Gastrocnemius medialis (tissue), 4 donors: ENCODE data around the gene OR2T10. TPM values are rescaled to one million over a fixed set of nuclear protein-coding genes. Genes with fewer than 3 reads are reported as not detected.
"Not testable (repeated sequence)": the region's sequence is repeated elsewhere in the genome, so short reads cannot be mapped to it uniquely, and the experiment has no call there.

Experiments used
- ATAC-seq, 2 donors: fragments of 150-250 bp; one replicate each; pipeline ENCODE4 v1.9.1; 2016
- DNase-seq, 2 donors: peaks; one replicate each; pipeline ENCODE4 v3.0.0-alpha.2; 2019
- H3K27ac ChIP-seq, 4 donors: fragments of 200-600 bp; sonication (generic); 1 replicate in 1 of 4; 2 replicates in 3 of 4; pipeline ENCODE4 v1.5.1; 2016 to 2018; ENCODE audit warnings: mild to moderate bottlenecking in 2 of 4, moderate library complexity in 1 of 4
- H3K27me3 ChIP-seq, 3 donors: fragments of 200-600 bp; sonication (generic) in 2 of 3; 1 replicate in 1 of 3; 2 replicates in 2 of 3; pipeline versions ENCODE4 v1.5.1 to v1.6.0; 2016 to 2019; ENCODE audit warnings: mild to moderate bottlenecking in 1 of 3, moderate library complexity in 1 of 3
- H3K36me3 ChIP-seq, 2 donors: fragments of 200-600 bp; sonication (generic) in 1 of 2; one replicate each; pipeline ENCODE4 v1.5.1; 2017 to 2018
- H3K4me1 ChIP-seq, 2 donors: fragments of 200-600 bp; sonication (generic) in 1 of 2; one replicate each; pipeline ENCODE4 v1.5.1; 2016 to 2017; ENCODE audit warnings: mild to moderate bottlenecking in 2 of 2
- H3K4me3 ChIP-seq, 4 donors: fragments of 200-600 bp; sonication (generic) in 3 of 4; 1 replicate in 1 of 4; 2 replicates in 3 of 4; pipeline ENCODE4 v1.5.1; 2016 to 2019; ENCODE audit warnings: mild to moderate bottlenecking in 2 of 4
- H3K9me3 ChIP-seq, 3 donors: fragments of 200-600 bp; sonication (generic) in 2 of 3; 1 replicate in 1 of 3; 2 replicates in 2 of 3; pipeline ENCODE4 v1.5.1; 2016 to 2019
- POLR2A ChIP-seq, 2 donors: fragments of 450-650 bp; IDR thresholded peaks; one replicate each; pipeline ENCODE4 v1.6.1; 2017; ENCODE audit warnings: antibody characterized with exemption in 2 of 2, mild to moderate bottlenecking in 2 of 2, moderate library complexity in 2 of 2
- in situ Hi-C, 4 donors: fragments of 200-750 bp; cut with MboI; loops; one replicate each; pipeline versions ENCODE4 v1.15.0 to v1.8.0; 2017; ENCODE audit warnings: low sequenced_read_pairs in 4 of 4
- intact Hi-C: fragments of 100-400 bp; cut with DNase I; formaldehyde crosslinking; loops from one replicate; pipeline ENCODE4 v1.15.1; 2023; ENCODE audit warnings: low total_unique reads
- total RNA-seq, 4 donors: library from RNA; depleted of rRNA; stranded (reverse); fragments of >200 nt; gene quantifications; one replicate each; pipeline versions ENCODE4 v1.1.0 to v1.2.3, GENCODE V29; 2016
- TF ChIP-seq, protein P1 (sequence below), 5 experiments: fragments of 450-650 bp in 3 of 5; fragments of 200-600 bp in 2 of 5; sonication (generic) in 2 of 5; IDR thresholded peaks in 4 of 5; conservative IDR thresholded peaks in 1 of 5; 1 replicate in 4 of 5; 2 replicates in 1 of 5; pipeline ENCODE4 v1.5.1; 2016 to 2019; ENCODE audit warnings: antibody characterized with exemption in 5 of 5, mild to moderate bottlenecking in 3 of 5, moderate library complexity in 3 of 5

The OR2T10 gene, protein sequence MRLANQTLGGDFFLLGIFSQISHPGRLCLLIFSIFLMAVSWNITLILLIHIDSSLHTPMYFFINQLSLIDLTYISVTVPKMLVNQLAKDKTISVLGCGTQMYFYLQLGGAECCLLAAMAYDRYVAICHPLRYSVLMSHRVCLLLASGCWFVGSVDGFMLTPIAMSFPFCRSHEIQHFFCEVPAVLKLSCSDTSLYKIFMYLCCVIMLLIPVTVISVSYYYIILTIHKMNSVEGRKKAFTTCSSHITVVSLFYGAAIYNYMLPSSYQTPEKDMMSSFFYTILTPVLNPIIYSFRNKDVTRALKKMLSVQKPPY
- not detected for total RNA-seq

DNA sequence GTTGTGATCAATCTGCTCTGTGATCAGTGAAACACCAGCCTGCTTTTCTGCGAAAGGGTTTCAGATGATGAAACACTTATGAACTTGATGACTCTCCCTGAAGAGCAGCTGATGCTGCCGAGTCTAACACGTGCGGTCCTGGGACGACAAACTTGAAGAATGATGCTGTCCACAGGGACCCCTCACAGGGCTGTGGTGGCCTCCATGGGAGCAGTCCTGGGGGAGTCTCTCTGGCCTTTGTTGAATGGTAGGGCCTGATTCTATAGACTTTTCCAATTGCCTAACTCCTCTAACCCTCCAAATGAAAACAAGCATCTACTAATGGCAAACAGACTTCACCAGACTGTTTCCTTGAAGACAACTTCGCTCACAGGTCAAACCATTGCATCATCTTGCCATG, at the start of gene OR2T10:
TSS of gene OR2T10 (minus strand) at position 112 of the 400 bp plus-strand sequence. CDS start 3,932 bp downstream, outside the sequence.
- H3K27ac ChIP-seq: no peak within 1 kb of the TSS
- H3K4me1 ChIP-seq: no peaks in the 10 kb centered on the region
- ATAC-seq: no peak
- no peak within 1 kb of the TSS for H3K4me3 ChIP-seq
- no peaks in the 10 kb centered on the region for H3K9me3 ChIP-seq
- no peak for DNase-seq
- H3K27me3 ChIP-seq: no peaks in the 10 kb centered on the region
- no peaks in the 10 kb centered on the region for H3K36me3 ChIP-seq
- in situ Hi-C loops (no loop called here), intact Hi-C loops (no loop called here)
- TF ChIP-seq, protein P1, sequence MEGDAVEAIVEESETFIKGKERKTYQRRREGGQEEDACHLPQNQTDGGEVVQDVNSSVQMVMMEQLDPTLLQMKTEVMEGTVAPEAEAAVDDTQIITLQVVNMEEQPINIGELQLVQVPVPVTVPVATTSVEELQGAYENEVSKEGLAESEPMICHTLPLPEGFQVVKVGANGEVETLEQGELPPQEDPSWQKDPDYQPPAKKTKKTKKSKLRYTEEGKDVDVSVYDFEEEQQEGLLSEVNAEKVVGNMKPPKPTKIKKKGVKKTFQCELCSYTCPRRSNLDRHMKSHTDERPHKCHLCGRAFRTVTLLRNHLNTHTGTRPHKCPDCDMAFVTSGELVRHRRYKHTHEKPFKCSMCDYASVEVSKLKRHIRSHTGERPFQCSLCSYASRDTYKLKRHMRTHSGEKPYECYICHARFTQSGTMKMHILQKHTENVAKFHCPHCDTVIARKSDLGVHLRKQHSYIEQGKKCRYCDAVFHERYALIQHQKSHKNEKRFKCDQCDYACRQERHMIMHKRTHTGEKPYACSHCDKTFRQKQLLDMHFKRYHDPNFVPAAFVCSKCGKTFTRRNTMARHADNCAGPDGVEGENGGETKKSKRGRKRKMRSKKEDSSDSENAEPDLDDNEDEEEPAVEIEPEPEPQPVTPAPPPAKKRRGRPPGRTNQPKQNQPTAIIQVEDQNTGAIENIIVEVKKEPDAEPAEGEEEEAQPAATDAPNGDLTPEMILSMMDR (IDR thresholded peaks at IDR 0.05 in 4 of 5, conservative IDR thresholded peaks at IDR 0.05 in 1 of 5): no peak
- no peak for TF ChIP-seq POLR2A (IDR thresholded peaks at IDR 0.05)

DNA sequence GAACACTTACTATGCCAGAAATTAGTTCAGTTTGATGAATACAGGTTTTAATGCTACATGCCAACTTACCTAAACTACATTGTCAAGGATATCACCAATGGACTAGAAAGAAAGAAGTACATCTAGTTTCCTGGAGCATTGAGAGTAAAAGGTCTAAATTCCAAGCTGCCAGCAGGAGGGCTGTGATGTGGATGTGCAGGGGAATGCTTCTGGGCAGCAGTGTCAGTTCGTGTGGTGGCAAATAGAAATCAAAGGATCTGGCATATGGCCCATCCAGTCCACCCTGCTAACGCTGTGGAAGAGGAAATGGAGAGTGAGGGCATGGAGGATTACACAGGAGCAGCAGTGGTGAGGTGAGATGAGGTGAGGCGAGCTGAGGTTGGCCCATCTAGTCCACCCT, 47.7 kb upstream of the OR2T10 start, which contains the start of gene OR2T35:
TSS of gene OR2T35 (minus strand) at position 101 of the 400 bp plus-strand sequence. CDS start 6,020 bp downstream, outside the sequence.
- in situ Hi-C loops, DNase-seq, H3K27me3 ChIP-seq, ATAC-seq, H3K4me3 ChIP-seq, intact Hi-C loops, H3K27ac ChIP-seq, H3K36me3 ChIP-seq, H3K4me1 ChIP-seq, H3K9me3 ChIP-seq: not testable (repeated sequence)

DNA sequence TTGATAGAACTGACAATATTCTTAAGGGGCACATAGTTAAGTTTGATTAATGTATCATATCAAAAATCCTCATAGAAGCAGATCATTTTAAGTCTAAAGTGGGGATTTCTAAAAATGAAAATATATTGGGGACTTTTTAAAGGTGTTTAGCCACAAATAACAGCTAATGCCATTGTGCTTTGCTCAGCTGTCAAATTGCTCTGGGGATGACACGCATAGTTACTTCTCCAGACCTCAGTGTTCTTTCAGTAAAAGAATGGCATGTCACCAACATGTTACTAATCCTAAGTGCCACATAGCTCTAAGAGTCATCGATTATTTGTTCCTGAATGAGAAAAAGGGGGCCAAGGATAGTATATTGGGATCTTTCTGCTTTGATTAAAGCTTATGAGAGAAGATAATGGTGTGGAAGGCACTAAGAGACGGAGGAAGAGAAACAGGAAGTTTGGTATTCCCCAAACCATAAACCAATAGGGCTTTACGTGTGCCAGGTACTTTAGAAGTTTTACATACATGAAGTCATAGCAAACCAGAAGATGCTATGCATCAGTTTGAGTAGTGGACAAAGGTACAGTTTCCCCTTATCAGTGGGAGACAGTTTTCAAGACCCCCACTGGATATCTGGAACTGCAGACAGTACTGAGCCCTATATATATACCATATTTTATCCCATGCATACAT, 45.6 kb upstream of the OR2T10 start:
- ATAC-seq, intact Hi-C loops, in situ Hi-C loops, H3K4me3 ChIP-seq, H3K27me3 ChIP-seq, H3K27ac ChIP-seq, H3K36me3 ChIP-seq, H3K9me3 ChIP-seq, DNase-seq, H3K4me1 ChIP-seq: not testable (repeated sequence)

DNA sequence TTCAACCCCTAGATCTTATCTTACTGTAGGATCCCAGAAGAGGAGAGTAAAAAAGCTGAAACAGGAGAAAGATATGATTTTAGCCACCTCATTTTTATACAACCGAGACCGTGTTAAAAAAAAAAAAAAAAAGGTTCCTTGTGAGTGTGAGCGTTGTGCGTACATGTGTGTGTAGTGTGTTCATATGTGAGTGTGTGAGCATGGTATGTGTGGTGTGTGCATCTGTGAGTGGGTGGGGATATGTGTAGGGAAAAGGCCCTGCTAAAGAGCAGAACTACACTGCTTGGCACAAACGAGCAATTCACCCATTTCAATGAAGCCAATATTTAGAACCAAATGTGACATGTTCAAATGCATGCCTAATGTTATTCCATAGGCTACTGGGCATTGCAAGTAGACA, 44.1 kb upstream of the OR2T10 start:
- H3K4me3 ChIP-seq, H3K27ac ChIP-seq, in situ Hi-C loops, H3K36me3 ChIP-seq, H3K4me1 ChIP-seq, intact Hi-C loops, DNase-seq, H3K9me3 ChIP-seq, ATAC-seq, H3K27me3 ChIP-seq: not testable (repeated sequence)

DNA sequence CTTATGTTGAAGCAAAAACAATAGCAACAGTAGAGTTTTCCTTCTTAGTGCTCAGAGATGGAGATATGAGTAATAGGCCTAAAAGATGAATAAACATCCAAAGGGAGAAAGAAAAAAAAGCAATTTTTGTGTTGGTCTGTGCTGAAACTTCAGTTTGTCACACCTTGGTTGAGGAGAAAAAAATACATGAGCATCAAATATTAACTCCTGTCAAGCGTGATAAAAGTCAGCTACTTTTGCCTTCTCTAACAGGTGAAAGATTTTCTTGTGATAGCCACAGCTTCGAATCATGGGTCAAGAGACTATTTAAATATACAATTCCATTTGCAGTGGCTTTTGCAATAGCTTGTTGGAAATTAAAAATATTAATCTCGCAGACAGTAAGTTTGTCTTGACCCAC, 43.4 kb upstream of the OR2T10 start:
- H3K36me3 ChIP-seq, H3K9me3 ChIP-seq, in situ Hi-C loops, H3K4me3 ChIP-seq, DNase-seq, ATAC-seq, intact Hi-C loops, H3K27ac ChIP-seq, H3K27me3 ChIP-seq, H3K4me1 ChIP-seq: not testable (repeated sequence)

DNA sequence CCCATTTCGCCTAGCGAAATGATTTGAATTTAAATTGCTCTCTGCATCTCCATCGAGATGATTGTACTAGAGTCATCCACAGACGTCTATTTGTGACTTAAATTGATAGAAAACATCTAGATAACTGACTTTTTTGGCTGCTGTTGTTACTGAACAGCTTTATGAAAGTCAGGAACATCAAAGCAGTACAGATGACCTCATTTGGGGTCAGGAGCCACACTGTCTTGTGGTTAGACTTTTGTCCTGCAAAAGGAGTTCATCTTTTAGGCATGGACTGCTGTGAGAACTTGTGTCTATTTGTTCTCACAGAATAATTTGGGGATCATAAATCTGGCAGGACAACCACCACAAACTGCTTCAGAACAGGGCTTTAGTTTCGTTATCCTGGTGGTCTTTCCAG, 42.2 kb upstream of the OR2T10 start:
- intact Hi-C loops, H3K4me3 ChIP-seq, H3K27ac ChIP-seq, H3K4me1 ChIP-seq, DNase-seq, H3K36me3 ChIP-seq, ATAC-seq, in situ Hi-C loops, H3K27me3 ChIP-seq, H3K9me3 ChIP-seq: not testable (repeated sequence)

DNA sequence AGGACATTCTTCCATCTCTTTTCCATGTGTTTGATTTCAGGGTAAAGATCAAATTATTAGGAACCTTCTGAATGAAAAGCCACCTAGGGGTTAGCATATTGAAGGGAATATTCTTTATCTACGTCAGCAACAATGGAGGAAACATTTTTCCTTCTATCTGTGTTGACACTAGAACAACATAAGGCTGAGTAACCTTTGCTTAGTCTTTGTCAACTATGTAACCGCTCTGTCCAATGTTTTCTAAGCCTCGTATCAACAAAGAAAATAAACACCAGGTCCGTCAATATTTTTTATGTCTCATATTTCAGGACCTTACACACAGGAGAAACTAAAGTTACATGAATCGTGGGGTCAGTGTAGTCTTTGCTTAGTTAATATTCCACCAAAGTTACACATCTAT, 39.1 kb upstream of the OR2T10 start:
- H3K27ac ChIP-seq, H3K27me3 ChIP-seq, ATAC-seq, H3K4me1 ChIP-seq, H3K4me3 ChIP-seq, H3K9me3 ChIP-seq, in situ Hi-C loops, H3K36me3 ChIP-seq, DNase-seq, intact Hi-C loops: not testable (repeated sequence)

DNA sequence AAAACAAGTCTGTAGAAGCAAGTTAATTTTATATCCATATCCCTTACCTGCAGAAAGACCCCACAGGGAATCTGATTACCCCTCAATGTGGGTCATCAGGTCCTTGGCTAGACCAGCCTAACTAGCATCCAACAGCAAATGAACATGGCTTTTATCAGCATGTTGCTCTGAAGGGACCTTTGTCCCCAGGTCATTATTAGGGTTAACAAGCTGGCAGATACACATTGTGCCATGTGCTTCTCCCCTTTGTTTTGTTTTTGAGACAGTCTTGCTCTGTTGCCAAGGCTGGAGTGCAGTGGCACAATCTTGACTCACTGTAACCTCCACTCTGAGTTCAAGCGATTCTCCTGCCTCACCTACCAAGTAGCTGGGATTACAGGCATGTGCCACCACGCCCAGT, 37.5 kb upstream of the OR2T10 start, which contains the start of gene OR2T11:
TSS of gene OR2T11 (minus strand) at position 101 of the 400 bp plus-strand sequence. CDS start 7,963 bp downstream, outside the sequence.
- intact Hi-C loops, DNase-seq, H3K36me3 ChIP-seq, H3K27ac ChIP-seq, H3K4me1 ChIP-seq, in situ Hi-C loops, H3K4me3 ChIP-seq, ATAC-seq, H3K9me3 ChIP-seq, H3K27me3 ChIP-seq: not testable (repeated sequence)
